ENCODE measurements around the gene STX16.
"Not testable (repeated sequence)": the region's sequence is repeated elsewhere in the genome, so short reads cannot be mapped to it uniquely, and the experiment has no call there.

Gene STX16

GRCh38 chr20:58712151-58712791, 61.2 kb downstream of the STX16 start:
- no peak for FAIRE-seq

GRCh38 chr20:58712806-58713731, 62.0 kb downstream of the STX16 start:
- no peak for FAIRE-seq

GRCh38 chr20:58713801-58714339, 62.8 kb downstream of the STX16 start:
- FAIRE-seq, result no peak

GRCh38 chr20:58714340-58714922, 63.3 kb downstream of the STX16 start:
- FAIRE-seq, result no peak

- no peak for FAIRE-seq
Observed at GRCh38 chr20:58714923-58715351, 63.9 kb downstream of the STX16 start.

GRCh38 chr20:58715391-58715800, 64.3 kb downstream of the STX16 start:
- no peak for FAIRE-seq

- FAIRE-seq, result no peak
Observed at GRCh38 chr20:58715801-58716475, 64.9 kb downstream of the STX16 start.

GRCh38 chr20:58716476-58717277, 65.6 kb downstream of the STX16 start:
- no peak for FAIRE-seq

- no peak for FAIRE-seq
Observed at GRCh38 chr20:58717278-58718091, 66.4 kb downstream of the STX16 start.

GRCh38 chr20:58718121-58718563, 67.1 kb downstream of the STX16 start:
- FAIRE-seq, result no peak

- FAIRE-seq, result no peak
Observed at GRCh38 chr20:58718729-58719128, 67.6 kb downstream of the STX16 start.

GRCh38 chr20:58719258-58719657, 68.2 kb downstream of the STX16 start:
- FAIRE-seq, result no peak

- FAIRE-seq, result no peak
Observed at GRCh38 chr20:58719971-58720371, 68.9 kb downstream of the STX16 start.

GRCh38 chr20:58720890-58721289, 69.8 kb downstream of the STX16 start:
- FAIRE-seq, result no peak

- FAIRE-seq, result no peak
Observed at GRCh38 chr20:58721951-58722778, 71.1 kb downstream of the STX16 start.

- no peak for FAIRE-seq
Observed at GRCh38 chr20:58722877-58723627, 72.0 kb downstream of the STX16 start.

GRCh38 chr20:58723628-58723984, 72.5 kb downstream of the STX16 start:
- no peak for FAIRE-seq

- not testable (repeated sequence) for FAIRE-seq
Observed at GRCh38 chr20:58726156-58726555, 75.1 kb downstream of the STX16 start.
